CD14-positive monocyte (primary cell): ENCODE measurements around the gene MED12L. TPM values are rescaled to one million over a fixed set of nuclear protein-coding genes. Genes with fewer than 3 reads are reported as not detected.
"Not testable (repeated sequence)": the region's sequence is repeated elsewhere in the genome, so short reads cannot be mapped to it uniquely, and the experiment has no call there.

Experiments
- DNase-seq, 3 donors: peaks; one replicate each; pipeline ENCODE4 v3.0.0-alpha.2; 2011 to 2022
- H2AFZ ChIP-seq: 2 replicates; pipeline ENCODE4 v1.6.0; 2012; ENCODE audit warnings: mild to moderate bottlenecking, low read depth, low read length, inconsistent platforms; ENCODE audit not compliant: insufficient read depth, poor library complexity, severe bottlenecking
- H3K27ac ChIP-seq, 2 donors: 1 replicate in 1 of 2; 2 replicates in 1 of 2; pipeline ENCODE4 v1.5.1; 2012 to 2013; ENCODE audit warnings: low read length in 2 of 2, control low read depth in 1 of 2, inconsistent platforms in 1 of 2, low read depth in 1 of 2, mild to moderate bottlenecking in 1 of 2
- H3K27me3 ChIP-seq, 2 donors: one replicate each; pipeline versions ENCODE4 v1.6.0 to v1.6.1; 2011 to 2013; ENCODE audit warnings: low read length in 2 of 2; ENCODE audit not compliant: control insufficient read depth in 2 of 2, insufficient read depth in 2 of 2
- H3K36me3 ChIP-seq, 2 donors: replicated peaks in 1 of 2; 1 replicate in 1 of 2; 2 replicates in 1 of 2; pipeline versions ENCODE4 v1.5.1 to v1.6.1; 2012 to 2013; ENCODE audit warnings: low read length in 2 of 2, control low read depth in 1 of 2, inconsistent platforms in 1 of 2, mild to moderate bottlenecking in 1 of 2; ENCODE audit not compliant: insufficient read depth in 2 of 2, control insufficient read depth in 1 of 2
- H3K4me1 ChIP-seq, 2 donors: 1 replicate in 1 of 2; 2 replicates in 1 of 2; pipeline versions ENCODE4 v1.5.1 to v1.6.1; 2012 to 2013; ENCODE audit warnings: low read length in 2 of 2, control low read depth in 1 of 2, inconsistent platforms in 1 of 2, mild to moderate bottlenecking in 1 of 2, moderate library complexity in 1 of 2; ENCODE audit not compliant: insufficient read depth in 2 of 2, control insufficient read depth in 1 of 2
- H3K4me2 ChIP-seq: replicated peaks from 2 replicates; pipeline ENCODE3; 2012; ENCODE audit warnings: low read length, moderate library complexity, mild to moderate bottlenecking; ENCODE audit not compliant: poor library complexity, severe bottlenecking; ENCODE audit errors: extremely low read depth
- H3K4me3 ChIP-seq, 3 experiments: fragments of 200-600 bp in 1 of 3; sonication (generic) in 1 of 3; replicated peaks in 1 of 3; 1 replicate in 2 of 3; 2 replicates in 1 of 3; pipeline ENCODE4 v1.5.1; 2011 to 2013; ENCODE audit warnings: low read length in 3 of 3, mild to moderate bottlenecking in 3 of 3, control low read depth in 2 of 3, low read depth in 2 of 3, inconsistent platforms in 1 of 3, moderate library complexity in 1 of 3
- H3K79me2 ChIP-seq: 2 replicates; pipeline ENCODE4 v1.6.0; 2012; ENCODE audit warnings: mild to moderate bottlenecking, control low read depth, inconsistent platforms, low read length, moderate library complexity; ENCODE audit not compliant: insufficient read depth
- H3K9ac ChIP-seq: 2 replicates; pipeline ENCODE4 v1.6.0; 2017; ENCODE audit warnings: low read length, mild to moderate bottlenecking; ENCODE audit not compliant: insufficient read depth, poor library complexity, severe bottlenecking
- H3K9me3 ChIP-seq, 2 donors: replicated peaks in 1 of 2; 1 replicate in 1 of 2; 2 replicates in 1 of 2; pipeline versions ENCODE4 v1.5.1 to v1.6.1; 2012 to 2013; ENCODE audit warnings: low read length in 2 of 2, control low read depth in 1 of 2; ENCODE audit not compliant: control insufficient read depth in 1 of 2, insufficient read depth in 1 of 2
- H4K20me1 ChIP-seq: 2 replicates; pipeline ENCODE4 v1.6.0; 2012; ENCODE audit warnings: mild to moderate bottlenecking, low read length, control low read depth, moderate library complexity; ENCODE audit not compliant: insufficient read depth
- H3K27ac Mint-ChIP-seq, 7 donors: one replicate each; pipeline ENCODE4 v1.8.0; 2020; ENCODE audit warnings: mild to moderate bottlenecking in 7 of 7, mixed read lengths in 7 of 7, moderate library complexity in 6 of 7, inconsistent platforms in 2 of 7
- H3K27me3 Mint-ChIP-seq, 3 donors: one replicate each; pipeline ENCODE4 v1.8.0; 2021 to 2022; ENCODE audit warnings: low read depth in 3 of 3, mild to moderate bottlenecking in 3 of 3, mixed read lengths in 3 of 3, moderate library complexity in 3 of 3, inconsistent platforms in 1 of 3
- H3K36me3 Mint-ChIP-seq, 2 donors: one replicate each; pipeline ENCODE4 v1.8.0; 2020; ENCODE audit warnings: mixed read lengths in 2 of 2, inconsistent platforms in 1 of 2, mild to moderate bottlenecking in 1 of 2
- H3K4me1 Mint-ChIP-seq: one replicate; pipeline ENCODE4 v1.8.0; 2020; ENCODE audit warnings: mild to moderate bottlenecking, mixed read lengths
- H3K4me3 Mint-ChIP-seq, 2 donors: one replicate each; pipeline ENCODE4 v1.8.0; 2020; ENCODE audit warnings: mild to moderate bottlenecking in 2 of 2, mixed read lengths in 2 of 2, moderate library complexity in 1 of 2
- H3K9me3 Mint-ChIP-seq, 7 donors: one replicate each; pipeline ENCODE4 v1.8.0; 2020 to 2022; ENCODE audit warnings: mixed read lengths in 7 of 7, mild to moderate bottlenecking in 6 of 7, moderate library complexity in 6 of 7, inconsistent platforms in 2 of 7
- CTCF ChIP-seq: fragments of 200-600 bp; IDR thresholded peaks from one replicate; pipeline ENCODE4 v1.8.0; 2022; ENCODE audit warnings: antibody characterized with exemption, mild to moderate bottlenecking
- WGBS: methylation state at CpG from one replicate; pipeline ENCODE4 v1.1.5; 2013; ENCODE audit warnings: missing lambda C conversion rate; ENCODE audit not compliant: insufficient coverage; 5-methylcytosine and 5-hydroxymethylcytosine counted together
- intact Hi-C, 2 donors: fragments of 100-400 bp; cut with micrococcal nuclease; formaldehyde crosslinking; loops; one replicate each; pipeline versions ENCODE4 v1.15.0 to v1.15.1; 2023
- polyA plus RNA-seq, 3 donors: library from polyadenylated mRNA; depleted of rRNA in 1 of 3; unstranded in 2 of 3; stranded (reverse) in 1 of 3; fragments of 300-500 nt in 2 of 3; fragments of >200 nt in 1 of 3; fragmentation: Illumina TruSeq in 2 of 3; gene quantifications; 1 replicate in 2 of 3; 2 replicates in 1 of 3; pipeline ENCODE4 v1.2.3, GENCODE V29; 2012 to 2021

The MED12L gene
- polyA plus RNA-seq, 3 donors = 0.12 to 0.29 TPM; not detected in 1

- no peaks in the 10 kb centered on the region for H3K36me3 Mint-ChIP-seq
- H3K79me2 ChIP-seq = no peaks in the 10 kb centered on the region
- no peak overlapping the region for H3K4me2 ChIP-seq
- H3K9me3 Mint-ChIP-seq = no peaks in the 10 kb centered on the region
- no peak overlapping the region for H3K27ac Mint-ChIP-seq
- H2AFZ ChIP-seq = no peak overlapping the region
- intact Hi-C loops = no loop called here
- H3K4me3 ChIP-seq = no peak overlapping the region
- H3K27me3 ChIP-seq = no peaks in the 10 kb centered on the region
- H3K4me1 Mint-ChIP-seq = no peaks in the 10 kb centered on the region
- H3K9me3 ChIP-seq = no peaks in the 10 kb centered on the region
- peaks cover 0 to 5% (median 4%) of the 10 kb centered on the region in 3 donors for H3K27me3 Mint-ChIP-seq
- H3K4me3 Mint-ChIP-seq = no peak overlapping the region
- no peak overlapping the region for H3K27ac ChIP-seq
- TF ChIP-seq CTCF = no peak
- no peak for DNase-seq
- no peak overlapping the region for H3K9ac ChIP-seq
- H3K4me1 ChIP-seq = no peaks in the 10 kb centered on the region
- no peaks in the 10 kb centered on the region for H4K20me1 ChIP-seq
- 100% methylated on average over 4 of the region's 4 CpGs for WGBS
- no peaks in the 10 kb centered on the region for H3K36me3 ChIP-seq
Measured at GRCh38 chr3:151076626-151077025, 8.8 kb upstream of the MED12L start.

GRCh38 chr3:151081082-151081481 is 4.4 kb upstream of the MED12L start:
- H3K9me3 Mint-ChIP-seq, H3K27ac ChIP-seq, H3K4me2 ChIP-seq, H3K4me3 ChIP-seq, H3K27ac Mint-ChIP-seq, H3K4me3 Mint-ChIP-seq, H3K79me2 ChIP-seq, H4K20me1 ChIP-seq, DNase-seq, H3K4me1 Mint-ChIP-seq, H3K36me3 Mint-ChIP-seq, H3K9me3 ChIP-seq, H3K36me3 ChIP-seq, intact Hi-C loops, H2AFZ ChIP-seq, H3K9ac ChIP-seq: not testable (repeated sequence)
- no CpG with 5 or more reads among the region's 1 CpG for whole genome bisulfite sequencing
- H3K27me3 Mint-ChIP-seq = peaks cover 29 to 36% (median 32%) of the 10 kb centered on the region in 3 donors
- peaks cover 22 to 35% of the 10 kb centered on the region in 2 donors for H3K27me3 ChIP-seq
- peaks cover 9 to 11% of the 10 kb centered on the region in 2 donors for H3K4me1 ChIP-seq
